OCI-LY1 (cell line): ENCODE measurements around the gene MOGAT1.

Experiments
- CTCF ChIP-seq: fragments of 200-600 bp; sonication (generic), shearing (Covaris generic); IDR thresholded peaks from 2 replicates; pipeline ENCODE4 v1.5.1; 2017; ENCODE audit warnings: mild to moderate bottlenecking, antibody characterized with exemption, low read length, moderate library complexity, mixed read lengths
- EZH2 ChIP-seq: fragments of 200-600 bp; sonication (generic), shearing (Covaris generic); IDR thresholded peaks from 2 replicates; pipeline ENCODE4 v1.8.0; 2017; ENCODE audit warnings: borderline replicate concordance, mixed run types, mild to moderate bottlenecking, antibody characterized with exemption, low read length, moderate library complexity, mixed read lengths

DNA sequence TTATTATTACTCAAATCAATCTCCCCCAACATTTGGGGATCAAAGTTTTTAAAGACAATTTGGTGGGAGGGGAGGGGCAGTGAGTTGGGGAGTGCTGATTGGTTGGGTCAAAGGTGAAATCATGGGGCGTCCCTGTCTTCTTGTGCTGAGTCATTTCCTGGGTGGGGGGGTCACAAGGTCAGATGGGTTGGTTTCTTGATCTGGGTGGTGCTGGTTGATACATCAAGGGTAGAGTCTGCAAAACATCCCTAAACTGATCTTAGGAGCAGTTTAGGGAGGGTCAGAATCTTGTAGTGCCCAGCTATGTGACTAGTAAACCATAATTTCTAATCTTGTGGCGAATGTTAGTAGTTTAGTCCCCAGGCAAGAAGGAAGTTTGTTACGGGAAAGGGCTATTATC lies 67.4 kb downstream of the MOGAT1 start:
- no peak for TF ChIP-seq EZH2
- no peak for TF ChIP-seq CTCF
